PC-9 (cell line): ENCODE measurements around the gene RAB3IL1. TPM values are rescaled to one million over a fixed set of nuclear protein-coding genes. Genes with fewer than 3 reads are reported as not detected.

ENCODE experiments used
- BruUV-seq: library from RNA; stranded (reverse); fragments of 400-500 nt; replicated peaks from 2 replicates; lab custom pipeline; 2021; lab: Mats Ljungman, UMichigan
- CTCF ChIA-PET: fragments of 300-600 bp; sonication (Branson Sonifier 250); formaldehyde crosslinking; loops from one replicate; lab custom pipeline; 2022; ENCODE audit warnings: antibody characterized with exemption; lab: Charles Lee
- POLR2A ChIA-PET: fragments of 300-600 bp; sonication (Branson Sonifier 250); formaldehyde crosslinking; loops from one replicate; lab custom pipeline; 2022; ENCODE audit warnings: antibody characterized with exemption; ENCODE audit not compliant: unreplicated experiment; lab: Charles Lee
- DNase-seq, 2 experiments: peaks; one replicate each; pipeline versions ENCODE4 v3.0.0 to v3.0.0-alpha.2; 2015 to 2022; ENCODE audit warnings: mixed read lengths in 1 of 2
- H2AFZ ChIP-seq: fragments of 200-600 bp; sonication (generic); 2 replicates; pipeline ENCODE4 v1.8.1; 2017; ENCODE audit warnings: antibody characterized with exemption
- H3F3A ChIP-seq: fragments of 200-600 bp; sonication (generic); 2 replicates; pipeline ENCODE4 v1.8.1; 2017; ENCODE audit warnings: antibody characterized with exemption, mild to moderate bottlenecking, low read depth; ENCODE audit not compliant: insufficient read depth
- H3K27ac ChIP-seq: fragments of 200-600 bp; sonication (generic); 2 replicates; pipeline ENCODE4 v1.6.1; 2016; ENCODE audit warnings: mixed run types
- H3K27me3 ChIP-seq: fragments of 200-600 bp; sonication (generic); 2 replicates; pipeline ENCODE4 v1.6.1; 2016; ENCODE audit warnings: low read depth, mixed run types; ENCODE audit not compliant: insufficient read depth
- H3K36me3 ChIP-seq: fragments of 200-600 bp; sonication (generic); 2 replicates; pipeline ENCODE4 v1.6.1; 2016; ENCODE audit warnings: low read depth, mixed run types
- H3K4me1 ChIP-seq: fragments of 200-600 bp; sonication (generic); replicated peaks from 2 replicates; pipeline ENCODE4 v1.6.1; 2016; ENCODE audit warnings: mixed run types; ENCODE audit not compliant: insufficient read depth
- H3K4me2 ChIP-seq: fragments of 200-600 bp; sonication (generic); 2 replicates; pipeline ENCODE4 v1.6.1; 2017; ENCODE audit warnings: mixed run types
- H3K4me3 ChIP-seq: fragments of 200-600 bp; sonication (generic); 2 replicates; pipeline ENCODE4 v1.6.1; 2016; ENCODE audit warnings: mixed run types
- H3K79me2 ChIP-seq: fragments of 200-600 bp; sonication (generic); 2 replicates; pipeline ENCODE4 v1.6.1; 2017; ENCODE audit warnings: low read depth, mixed run types
- H3K9me2 ChIP-seq: fragments of 200-600 bp; sonication (generic); 2 replicates; pipeline ENCODE4 v1.8.1; 2017; ENCODE audit warnings: mild to moderate bottlenecking; ENCODE audit not compliant: insufficient read depth
- H3K9me3 ChIP-seq: fragments of 200-600 bp; sonication (generic); 2 replicates; pipeline ENCODE4 v1.8.1; 2016; ENCODE audit warnings: low read depth; ENCODE audit not compliant: insufficient read depth
- H4K20me1 ChIP-seq: fragments of 200-600 bp; sonication (generic); 2 replicates; pipeline ENCODE4 v1.8.1; 2017; ENCODE audit not compliant: insufficient read depth
- CTCF ChIP-seq: fragments of 200-600 bp; sonication (generic); conservative IDR thresholded peaks from 2 replicates; pipeline ENCODE4 v1.6.1; 2017; ENCODE audit warnings: mixed run types, antibody characterized with exemption, mild to moderate bottlenecking, moderate library complexity
- EZH2 ChIP-seq: fragments of 200-600 bp; sonication (generic); IDR thresholded peaks from 2 replicates; pipeline ENCODE4 v1.8.0; 2017; ENCODE audit warnings: antibody characterized with exemption, low read depth
- intact Hi-C: fragments of 100-400 bp; cut with micrococcal nuclease; formaldehyde crosslinking; loops from one replicate; pipeline ENCODE4 v1.10.0; 2022; ENCODE audit not compliant: unreplicated experiment
- total RNA-seq: library from RNA; stranded (reverse); gene quantifications from 2 replicates; pipeline ENCODE4 v1.2.3, GENCODE V29; 2021

RAB3IL1 gene
- total RNA-seq, 1 experiment from 2014 or later: 4.4 TPM

GRCh38 chr11:61921446-61921845 lies 4.1 kb upstream of the RAB3IL1 start:
- no peak overlapping the region for H3K4me2 ChIP-seq
- no peak for DNase-seq
- BruUV-seq: no TSS peak
- peaks cover 4% of the 10 kb centered on the region; the same call in 1 of the 2 replicates for H3K4me1 ChIP-seq
- H3K27ac ChIP-seq: no peak overlapping the region
- no peak overlapping the region for H3K4me3 ChIP-seq
- ChIA-PET POLR2A (no interaction called here), CTCF (no interaction called here)
- H3K36me3 ChIP-seq: no peaks in the 10 kb centered on the region
- H3K27me3 ChIP-seq: peaks cover 24% of the 10 kb centered on the region
- H3K79me2 ChIP-seq: no peaks in the 10 kb centered on the region
- H4K20me1 ChIP-seq: no peaks in the 10 kb centered on the region
- H3F3A ChIP-seq: peaks cover 11% of the 10 kb centered on the region; the same call in 1 of the 2 replicates
- intact Hi-C loops: no loop called here
- no peaks in the 10 kb centered on the region for H3K9me3 ChIP-seq
- no peaks in the 10 kb centered on the region for H3K9me2 ChIP-seq
- H2AFZ ChIP-seq: no peak overlapping the region
- TF ChIP-seq CTCF (no peak), EZH2 (no peak)

GRCh38 chr11:61919705-61920631 lies 2.6 kb upstream of the RAB3IL1 start:
- Histone ChIP-seq H3K4me2 (no peak overlapping the region), H3K79me2 (no peaks in the 10 kb centered on the region), H3K36me3 (no peaks in the 10 kb centered on the region), H3K4me1 (peaks cover 4% of the 10 kb centered on the region; the same call in 1 of the 2 replicates), H3F3A (peaks cover 18% of the 10 kb centered on the region; the same call in 1 of the 2 replicates), H3K4me3 (no peak overlapping the region), H2AFZ (no peak overlapping the region), H3K9me3 (no peaks in the 10 kb centered on the region), H4K20me1 (no peaks in the 10 kb centered on the region), H3K27me3 (peaks cover 24% of the 10 kb centered on the region), H3K9me2 (no peaks in the 10 kb centered on the region), H3K27ac (no peak overlapping the region)
- TF ChIP-seq CTCF: no peak
- TF ChIP-seq EZH2: no peak
- POLR2A ChIA-PET: no interaction called here
- DNase-seq: no peak
- intact Hi-C loops: no loop called here
- BruUV-seq: no TSS peak
- CTCF ChIA-PET: no interaction called here

- no peak overlapping the region for H2AFZ ChIP-seq
- no peak overlapping the region for H3K4me2 ChIP-seq
- H4K20me1 ChIP-seq: no peaks in the 10 kb centered on the region
- no TSS peak for BruUV-seq
- H3K4me1 ChIP-seq: peaks cover 4% of the 10 kb centered on the region; the same call in 1 of the 2 replicates
- H3F3A ChIP-seq: peaks cover 20% of the 10 kb centered on the region; the same call in 1 of the 2 replicates
- no peak for DNase-seq
- H3K4me3 ChIP-seq: no peak overlapping the region
- H3K9me3 ChIP-seq: no peaks in the 10 kb centered on the region
- intact Hi-C loops: no loop called here
- CTCF ChIA-PET: no interaction called here
- no peak for TF ChIP-seq CTCF
- no peak for TF ChIP-seq EZH2
- POLR2A ChIA-PET: interaction anchor here (0.6 kb wide), 1 partner anchor 45 kb away, joined by 5 read pairs; no protein-coding TSS in a partner anchor
- no peaks in the 10 kb centered on the region for H3K79me2 ChIP-seq
- peaks cover 24% of the 10 kb centered on the region for H3K27me3 ChIP-seq
- H3K27ac ChIP-seq: no peak overlapping the region
- H3K36me3 ChIP-seq: no peaks in the 10 kb centered on the region
- no peaks in the 10 kb centered on the region for H3K9me2 ChIP-seq
Observed at GRCh38 chr11:61918938-61919704, 1.8 kb upstream of the RAB3IL1 start.
